ENCODE measurements around the gene ZFHX2.

- TF ChIP-seq CTCF (conservative IDR thresholded peaks at IDR 0.05; ENCODE audit: low read depth, low read length) (no peak), BHLHE40 (IDR thresholded peaks at IDR 0.05; ENCODE audit: low read depth, low read length) (no peak), RFX5 (IDR thresholded peaks at IDR 0.05; ENCODE audit: low read depth, low read length) (no peak), USF2 (IDR thresholded peaks at IDR 0.05; ENCODE audit: low read depth, low read length) (no peak), CEBPB (IDR thresholded peaks at IDR 0.05; ENCODE audit: low read depth, low read length) (no peak), POLR2A (IDR thresholded peaks at IDR 0.05; ENCODE audit: low read depth, low read length) (no peak), MXI1 (IDR thresholded peaks at IDR 0.05; ENCODE audit: borderline replicate concordance, low read depth, low read length) (no peak), SMC3 (IDR thresholded peaks at IDR 0.05; ENCODE audit: low read depth, low read length) (no peak)
These were observed 28.8 kb upstream of the ZFHX2 start for GRCh38 chr14:23580152-23580926.
